ENCODE measurements around the gene DNAI4. TPM values are rescaled to one million over a fixed set of nuclear protein-coding genes. Genes with fewer than 3 reads are reported as not detected.

The DNAI4 gene
- total and polyA plus RNA-seq, 2 of the 8 experiments (the other 6 are each of a cell fraction or from before 2014, with no cell fraction given): 0.32 to 2.1 TPM

DNA sequence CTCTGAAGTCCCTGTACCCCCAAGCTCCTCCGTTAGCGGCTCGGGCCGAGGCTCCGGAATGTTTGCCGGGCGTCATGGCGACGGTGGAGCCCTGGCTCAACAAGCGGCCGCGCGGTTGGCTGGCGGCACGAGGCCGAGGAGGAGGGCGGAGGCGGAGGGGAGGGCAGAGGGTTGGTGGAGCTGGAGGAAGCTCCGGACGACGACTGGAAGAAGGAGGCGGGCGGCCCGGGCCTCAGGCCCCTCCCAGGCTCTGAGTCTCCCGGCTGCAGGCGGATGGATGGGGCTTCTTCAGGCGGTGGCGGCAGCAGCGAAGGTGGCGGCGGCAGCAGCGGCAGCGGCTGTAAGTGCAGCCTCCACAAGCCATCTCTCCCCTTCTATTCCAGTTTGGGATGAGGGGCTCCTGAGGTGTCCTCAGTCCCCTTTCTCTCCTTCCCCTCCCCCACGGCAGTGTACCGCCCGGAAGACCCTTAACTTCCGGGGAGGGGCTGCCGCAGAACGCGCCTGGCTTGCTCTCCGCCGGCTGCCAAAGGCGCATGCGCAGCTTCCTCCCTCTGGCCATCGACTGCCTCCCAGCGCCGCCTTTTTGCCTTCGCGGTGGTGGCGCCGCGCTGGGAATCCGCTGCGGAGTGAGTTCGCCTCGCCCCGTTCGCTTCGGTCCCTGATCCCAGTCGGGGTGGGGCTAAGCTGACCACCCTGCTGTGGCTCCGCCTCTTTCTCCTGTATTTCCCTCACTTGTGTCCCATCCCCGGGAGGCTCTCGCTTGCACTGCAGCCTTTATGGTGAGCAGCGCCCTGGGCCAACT lies at the start of gene DNAI4, which contains the start of gene MIER1 (continued):
- TF ChIP-seq, protein P1, sequence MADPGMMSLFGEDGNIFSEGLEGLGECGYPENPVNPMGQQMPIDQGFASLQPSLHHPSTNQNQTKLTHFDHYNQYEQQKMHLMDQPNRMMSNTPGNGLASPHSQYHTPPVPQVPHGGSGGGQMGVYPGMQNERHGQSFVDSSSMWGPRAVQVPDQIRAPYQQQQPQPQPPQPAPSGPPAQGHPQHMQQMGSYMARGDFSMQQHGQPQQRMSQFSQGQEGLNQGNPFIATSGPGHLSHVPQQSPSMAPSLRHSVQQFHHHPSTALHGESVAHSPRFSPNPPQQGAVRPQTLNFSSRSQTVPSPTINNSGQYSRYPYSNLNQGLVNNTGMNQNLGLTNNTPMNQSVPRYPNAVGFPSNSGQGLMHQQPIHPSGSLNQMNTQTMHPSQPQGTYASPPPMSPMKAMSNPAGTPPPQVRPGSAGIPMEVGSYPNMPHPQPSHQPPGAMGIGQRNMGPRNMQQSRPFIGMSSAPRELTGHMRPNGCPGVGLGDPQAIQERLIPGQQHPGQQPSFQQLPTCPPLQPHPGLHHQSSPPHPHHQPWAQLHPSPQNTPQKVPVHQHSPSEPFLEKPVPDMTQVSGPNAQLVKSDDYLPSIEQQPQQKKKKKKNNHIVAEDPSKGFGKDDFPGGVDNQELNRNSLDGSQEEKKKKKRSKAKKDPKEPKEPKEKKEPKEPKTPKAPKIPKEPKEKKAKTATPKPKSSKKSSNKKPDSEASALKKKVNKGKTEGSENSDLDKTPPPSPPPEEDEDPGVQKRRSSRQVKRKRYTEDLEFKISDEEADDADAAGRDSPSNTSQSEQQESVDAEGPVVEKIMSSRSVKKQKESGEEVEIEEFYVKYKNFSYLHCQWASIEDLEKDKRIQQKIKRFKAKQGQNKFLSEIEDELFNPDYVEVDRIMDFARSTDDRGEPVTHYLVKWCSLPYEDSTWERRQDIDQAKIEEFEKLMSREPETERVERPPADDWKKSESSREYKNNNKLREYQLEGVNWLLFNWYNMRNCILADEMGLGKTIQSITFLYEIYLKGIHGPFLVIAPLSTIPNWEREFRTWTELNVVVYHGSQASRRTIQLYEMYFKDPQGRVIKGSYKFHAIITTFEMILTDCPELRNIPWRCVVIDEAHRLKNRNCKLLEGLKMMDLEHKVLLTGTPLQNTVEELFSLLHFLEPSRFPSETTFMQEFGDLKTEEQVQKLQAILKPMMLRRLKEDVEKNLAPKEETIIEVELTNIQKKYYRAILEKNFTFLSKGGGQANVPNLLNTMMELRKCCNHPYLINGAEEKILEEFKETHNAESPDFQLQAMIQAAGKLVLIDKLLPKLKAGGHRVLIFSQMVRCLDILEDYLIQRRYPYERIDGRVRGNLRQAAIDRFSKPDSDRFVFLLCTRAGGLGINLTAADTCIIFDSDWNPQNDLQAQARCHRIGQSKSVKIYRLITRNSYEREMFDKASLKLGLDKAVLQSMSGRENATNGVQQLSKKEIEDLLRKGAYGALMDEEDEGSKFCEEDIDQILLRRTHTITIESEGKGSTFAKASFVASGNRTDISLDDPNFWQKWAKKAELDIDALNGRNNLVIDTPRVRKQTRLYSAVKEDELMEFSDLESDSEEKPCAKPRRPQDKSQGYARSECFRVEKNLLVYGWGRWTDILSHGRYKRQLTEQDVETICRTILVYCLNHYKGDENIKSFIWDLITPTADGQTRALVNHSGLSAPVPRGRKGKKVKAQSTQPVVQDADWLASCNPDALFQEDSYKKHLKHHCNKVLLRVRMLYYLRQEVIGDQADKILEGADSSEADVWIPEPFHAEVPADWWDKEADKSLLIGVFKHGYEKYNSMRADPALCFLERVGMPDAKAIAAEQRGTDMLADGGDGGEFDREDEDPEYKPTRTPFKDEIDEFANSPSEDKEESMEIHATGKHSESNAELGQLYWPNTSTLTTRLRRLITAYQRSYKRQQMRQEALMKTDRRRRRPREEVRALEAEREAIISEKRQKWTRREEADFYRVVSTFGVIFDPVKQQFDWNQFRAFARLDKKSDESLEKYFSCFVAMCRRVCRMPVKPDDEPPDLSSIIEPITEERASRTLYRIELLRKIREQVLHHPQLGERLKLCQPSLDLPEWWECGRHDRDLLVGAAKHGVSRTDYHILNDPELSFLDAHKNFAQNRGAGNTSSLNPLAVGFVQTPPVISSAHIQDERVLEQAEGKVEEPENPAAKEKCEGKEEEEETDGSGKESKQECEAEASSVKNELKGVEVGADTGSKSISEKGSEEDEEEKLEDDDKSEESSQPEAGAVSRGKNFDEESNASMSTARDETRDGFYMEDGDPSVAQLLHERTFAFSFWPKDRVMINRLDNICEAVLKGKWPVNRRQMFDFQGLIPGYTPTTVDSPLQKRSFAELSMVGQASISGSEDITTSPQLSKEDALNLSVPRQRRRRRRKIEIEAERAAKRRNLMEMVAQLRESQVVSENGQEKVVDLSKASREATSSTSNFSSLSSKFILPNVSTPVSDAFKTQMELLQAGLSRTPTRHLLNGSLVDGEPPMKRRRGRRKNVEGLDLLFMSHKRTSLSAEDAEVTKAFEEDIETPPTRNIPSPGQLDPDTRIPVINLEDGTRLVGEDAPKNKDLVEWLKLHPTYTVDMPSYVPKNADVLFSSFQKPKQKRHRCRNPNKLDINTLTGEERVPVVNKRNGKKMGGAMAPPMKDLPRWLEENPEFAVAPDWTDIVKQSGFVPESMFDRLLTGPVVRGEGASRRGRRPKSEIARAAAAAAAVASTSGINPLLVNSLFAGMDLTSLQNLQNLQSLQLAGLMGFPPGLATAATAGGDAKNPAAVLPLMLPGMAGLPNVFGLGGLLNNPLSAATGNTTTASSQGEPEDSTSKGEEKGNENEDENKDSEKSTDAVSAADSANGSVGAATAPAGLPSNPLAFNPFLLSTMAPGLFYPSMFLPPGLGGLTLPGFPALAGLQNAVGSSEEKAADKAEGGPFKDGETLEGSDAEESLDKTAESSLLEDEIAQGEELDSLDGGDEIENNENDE (IDR thresholded peaks at IDR 0.05; ENCODE audit: insufficient replicate concordance, low read length): no peak
- TF ChIP-seq SRF (IDR thresholded peaks at IDR 0.05; ENCODE audit: low read depth, low read length): no peak
- TF ChIP-seq SP1 (IDR thresholded peaks at IDR 0.05; ENCODE audit: low read depth, low read length): 0 out of 2 replicates have a peak, but pooled peaks have one; percentile 2
- no peak for TF ChIP-seq RNF2 (IDR thresholded peaks at IDR 0.05; ENCODE audit: borderline replicate concordance, low read depth, low read length, missing control alignments, poor library complexity, severe bottlenecking)
- no peak for TF ChIP-seq CBX5 (IDR thresholded peaks at IDR 0.05; ENCODE audit: low read depth, low read length)
- TF ChIP-seq, protein P2, sequence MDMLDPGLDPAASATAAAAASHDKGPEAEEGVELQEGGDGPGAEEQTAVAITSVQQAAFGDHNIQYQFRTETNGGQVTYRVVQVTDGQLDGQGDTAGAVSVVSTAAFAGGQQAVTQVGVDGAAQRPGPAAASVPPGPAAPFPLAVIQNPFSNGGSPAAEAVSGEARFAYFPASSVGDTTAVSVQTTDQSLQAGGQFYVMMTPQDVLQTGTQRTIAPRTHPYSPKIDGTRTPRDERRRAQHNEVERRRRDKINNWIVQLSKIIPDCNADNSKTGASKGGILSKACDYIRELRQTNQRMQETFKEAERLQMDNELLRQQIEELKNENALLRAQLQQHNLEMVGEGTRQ (IDR thresholded peaks at IDR 0.05; ENCODE audit: low read length): no peak
- TF ChIP-seq BACH1 (IDR thresholded peaks at IDR 0.05; ENCODE audit: low read length): no peak
- peak in 1 of 2 experiments; percentile 92; a peak in 2 of 4 replicates for TF ChIP-seq SIN3A (conservative IDR thresholded peaks at IDR 0.05 in 1 of 2, IDR thresholded peaks at IDR 0.05 in 1 of 2; ENCODE audit: low read depth in 1 of 2, low read length in 2 of 2)

Measured in H1 (cell line).